ENCODE measurements around the gene JUND.

Gene JUND

DNA sequence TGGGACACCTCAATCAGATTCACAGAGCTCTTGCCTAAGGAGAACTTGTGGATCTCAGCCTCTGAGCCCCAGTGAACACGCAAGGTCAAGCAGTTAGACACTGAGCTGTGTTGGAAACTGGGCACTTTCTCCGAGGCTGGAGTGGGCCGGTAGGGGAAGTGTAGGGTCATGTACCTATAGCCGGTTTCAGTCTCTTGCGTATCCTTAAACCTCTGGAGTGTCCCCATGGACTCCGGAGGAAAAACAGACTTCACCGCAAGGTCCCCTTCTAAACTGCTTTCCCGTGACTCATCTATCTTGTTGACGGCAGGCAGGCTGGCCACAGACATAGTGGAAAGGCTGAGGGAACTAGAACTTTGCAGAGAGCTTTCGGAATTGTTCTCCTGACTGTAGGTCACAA is 18.5 kb downstream of the JUND start:
- Histone ChIP-seq H3K4me3 (ENCODE audit: low read depth in 1 of 2, low read length in 2 of 2) (no peak overlapping the region), H3K4me1 (ENCODE audit: control insufficient read depth in 1 of 2, insufficient read depth in 2 of 2, low read length in 2 of 2) (no peaks in the 10 kb centered on the region), H3K9me3 (ENCODE audit: control insufficient read depth in 1 of 2, low read length in 2 of 2) (no peaks in the 10 kb centered on the region), H3K36me3 (ENCODE audit: control insufficient read depth in 1 of 2, insufficient read depth in 2 of 2, low read length in 2 of 2) (peaks cover 9 to 44% of the 10 kb centered on the region in 2 donors), H3K27ac (ENCODE audit: low read length) (no peak overlapping the region), H3K27me3 (ENCODE audit: low read depth, low read length) (no peaks in the 10 kb centered on the region)

DNA sequence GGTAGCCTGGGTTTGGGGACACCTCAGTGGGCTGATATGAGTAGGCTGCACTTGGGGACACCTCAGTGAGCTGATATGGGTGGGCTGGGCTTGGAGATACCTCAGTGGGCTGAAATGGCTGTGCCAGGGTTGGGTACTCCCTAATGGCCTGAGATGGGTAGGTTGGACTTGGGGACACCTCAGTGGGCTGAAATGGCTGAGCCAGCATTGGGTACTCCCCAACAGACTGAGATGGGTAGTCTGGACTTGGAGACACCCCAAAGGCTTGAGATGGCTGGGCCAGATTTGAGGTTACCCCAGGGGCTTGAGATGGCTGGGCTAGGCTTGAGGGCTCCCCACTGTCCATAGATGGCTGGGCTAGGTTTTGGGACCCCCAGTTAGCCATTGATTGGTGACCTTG is 19.3 kb downstream of the JUND start:
- Histone ChIP-seq H3K27ac (ENCODE audit: low read length) (no peak overlapping the region), H3K36me3 (ENCODE audit: control insufficient read depth in 1 of 2, insufficient read depth in 2 of 2, low read length in 2 of 2) (peaks cover 9 to 46% of the 10 kb centered on the region in 2 donors), H3K4me3 (ENCODE audit: low read depth in 1 of 2, low read length in 2 of 2) (no peak overlapping the region), H3K27me3 (ENCODE audit: low read depth, low read length) (no peaks in the 10 kb centered on the region), H3K4me1 (ENCODE audit: control insufficient read depth in 1 of 2, insufficient read depth in 2 of 2, low read length in 2 of 2) (no peaks in the 10 kb centered on the region), H3K9me3 (ENCODE audit: control insufficient read depth in 1 of 2, low read length in 2 of 2) (no peaks in the 10 kb centered on the region)

DNA sequence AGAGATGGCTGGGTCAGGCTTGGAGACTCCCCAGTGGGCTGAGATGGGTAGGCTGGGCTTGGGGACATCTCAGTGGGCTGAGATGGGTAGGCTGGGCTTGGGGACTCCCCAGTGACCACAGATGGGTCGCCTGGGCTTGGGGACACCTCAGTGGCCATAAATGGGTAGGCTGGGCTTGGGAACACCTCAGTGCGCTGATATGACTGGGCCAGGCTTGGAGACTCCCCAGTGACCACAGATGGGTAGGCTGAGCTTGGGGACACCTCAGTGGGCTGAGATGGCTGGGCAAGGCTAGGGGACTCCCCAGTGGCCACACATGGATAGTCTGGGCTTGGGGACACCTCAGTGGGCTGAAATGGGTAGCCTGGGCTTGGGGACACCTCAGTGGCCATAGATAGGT is 19.9 kb downstream of the JUND start:
- no peak overlapping the region for H3K4me3 ChIP-seq (ENCODE audit: low read depth in 1 of 2, low read length in 2 of 2)

DNA sequence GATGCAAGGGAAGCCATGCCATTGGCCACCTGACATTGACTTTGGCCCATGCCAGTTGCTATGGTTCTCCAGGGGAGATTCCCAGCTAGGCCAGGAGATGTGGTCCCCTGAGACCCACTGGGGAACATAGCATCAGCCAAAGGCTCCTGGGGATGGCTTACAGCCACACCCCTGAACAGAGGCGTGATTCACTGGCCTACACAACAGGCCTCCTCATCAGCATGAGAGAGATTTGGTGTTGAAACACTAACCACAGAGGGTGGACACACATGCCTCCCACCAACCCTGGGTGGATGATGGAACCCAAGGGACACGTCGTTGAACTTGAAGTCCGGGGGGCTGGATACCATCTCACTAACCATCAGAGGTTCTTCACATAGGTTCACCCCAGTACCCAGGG is 21.5 kb downstream of the JUND start:
- H3K27me3 ChIP-seq (ENCODE audit: low read depth, low read length), result no peaks in the 10 kb centered on the region
- H3K4me3 ChIP-seq (ENCODE audit: low read depth in 1 of 2, low read length in 2 of 2), result no peak overlapping the region
- no peaks in the 10 kb centered on the region for H3K9me3 ChIP-seq (ENCODE audit: control insufficient read depth in 1 of 2, low read length in 2 of 2)
- no peaks in the 10 kb centered on the region for H3K4me1 ChIP-seq (ENCODE audit: control insufficient read depth in 1 of 2, insufficient read depth in 2 of 2, low read length in 2 of 2)
- peaks cover 0 to 29% of the 10 kb centered on the region in 2 donors for H3K36me3 ChIP-seq (ENCODE audit: control insufficient read depth in 1 of 2, insufficient read depth in 2 of 2, low read length in 2 of 2)
- no peak overlapping the region for H3K27ac ChIP-seq (ENCODE audit: low read length)

More for the DNA sequence above, 19.9 kb downstream of the JUND start:
- no peaks in the 10 kb centered on the region for H3K4me1 ChIP-seq (ENCODE audit: control insufficient read depth in 1 of 2, insufficient read depth in 2 of 2, low read length in 2 of 2)
- peaks cover 9 to 45% of the 10 kb centered on the region in 2 donors for H3K36me3 ChIP-seq (ENCODE audit: control insufficient read depth in 1 of 2, insufficient read depth in 2 of 2, low read length in 2 of 2)
- H3K27ac ChIP-seq (ENCODE audit: low read length), result no peak overlapping the region
- no peaks in the 10 kb centered on the region for H3K9me3 ChIP-seq (ENCODE audit: control insufficient read depth in 1 of 2, low read length in 2 of 2)
- no peaks in the 10 kb centered on the region for H3K27me3 ChIP-seq (ENCODE audit: low read depth, low read length)

DNA sequence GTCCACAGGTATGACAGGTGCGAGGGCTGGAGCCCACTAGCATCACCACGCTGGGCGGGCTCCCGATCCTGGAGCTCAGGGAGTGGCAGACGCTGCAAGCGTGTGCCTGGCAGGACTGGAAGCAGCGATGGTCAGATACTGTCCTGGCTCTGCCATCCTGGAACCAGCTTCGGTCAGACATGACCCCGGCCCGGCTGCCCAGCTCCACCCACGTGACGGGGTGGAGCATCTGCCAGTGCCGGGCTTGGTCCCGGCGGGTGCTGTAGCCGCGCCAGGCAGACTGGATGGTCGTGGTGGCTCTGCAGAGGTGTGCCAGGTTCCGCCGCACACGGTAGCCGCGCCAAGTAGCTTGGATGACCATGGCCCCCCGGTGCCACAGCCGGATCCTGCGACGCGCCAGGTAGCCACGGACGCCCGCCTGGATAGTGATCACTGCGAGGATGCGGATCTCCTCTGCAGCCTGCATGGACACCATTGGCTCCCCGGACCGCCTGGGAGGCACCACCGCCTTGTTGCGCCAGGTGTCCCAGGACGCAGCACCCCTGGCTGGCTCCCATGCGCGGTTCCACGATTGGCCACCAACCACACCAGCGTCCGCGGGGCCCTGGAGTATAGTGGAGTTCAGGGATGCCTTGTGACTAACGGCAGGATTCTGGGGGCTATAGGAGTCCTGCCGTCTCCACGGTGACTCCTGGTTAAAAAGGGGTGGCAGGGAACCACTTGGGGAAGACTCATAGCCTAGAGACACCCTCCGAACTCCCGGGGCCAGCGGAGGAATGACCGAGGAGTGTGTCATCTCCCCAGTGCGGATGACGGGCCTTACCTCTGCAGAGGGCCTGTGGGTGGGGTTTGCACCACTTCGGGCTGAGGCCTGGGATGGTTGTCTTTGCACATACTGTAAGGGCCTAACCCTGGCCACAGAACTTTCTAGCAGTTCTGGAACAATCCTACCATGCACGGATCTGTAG is 23.6 kb downstream of the JUND start:
- Histone ChIP-seq H3K27me3 (ENCODE audit: low read depth, low read length) (no peaks in the 10 kb centered on the region), H3K36me3 (ENCODE audit: control insufficient read depth in 1 of 2, insufficient read depth in 2 of 2, low read length in 2 of 2) (peaks cover 0 to 14% of the 10 kb centered on the region in 2 donors), H3K4me3 (ENCODE audit: low read depth in 1 of 2, low read length in 2 of 2) (no peak overlapping the region), H3K27ac (ENCODE audit: low read length) (no peak overlapping the region), H3K4me1 (ENCODE audit: control insufficient read depth in 1 of 2, insufficient read depth in 2 of 2, low read length in 2 of 2) (no peaks in the 10 kb centered on the region), H3K9me3 (ENCODE audit: control insufficient read depth in 1 of 2, low read length in 2 of 2) (no peaks in the 10 kb centered on the region)

DNA sequence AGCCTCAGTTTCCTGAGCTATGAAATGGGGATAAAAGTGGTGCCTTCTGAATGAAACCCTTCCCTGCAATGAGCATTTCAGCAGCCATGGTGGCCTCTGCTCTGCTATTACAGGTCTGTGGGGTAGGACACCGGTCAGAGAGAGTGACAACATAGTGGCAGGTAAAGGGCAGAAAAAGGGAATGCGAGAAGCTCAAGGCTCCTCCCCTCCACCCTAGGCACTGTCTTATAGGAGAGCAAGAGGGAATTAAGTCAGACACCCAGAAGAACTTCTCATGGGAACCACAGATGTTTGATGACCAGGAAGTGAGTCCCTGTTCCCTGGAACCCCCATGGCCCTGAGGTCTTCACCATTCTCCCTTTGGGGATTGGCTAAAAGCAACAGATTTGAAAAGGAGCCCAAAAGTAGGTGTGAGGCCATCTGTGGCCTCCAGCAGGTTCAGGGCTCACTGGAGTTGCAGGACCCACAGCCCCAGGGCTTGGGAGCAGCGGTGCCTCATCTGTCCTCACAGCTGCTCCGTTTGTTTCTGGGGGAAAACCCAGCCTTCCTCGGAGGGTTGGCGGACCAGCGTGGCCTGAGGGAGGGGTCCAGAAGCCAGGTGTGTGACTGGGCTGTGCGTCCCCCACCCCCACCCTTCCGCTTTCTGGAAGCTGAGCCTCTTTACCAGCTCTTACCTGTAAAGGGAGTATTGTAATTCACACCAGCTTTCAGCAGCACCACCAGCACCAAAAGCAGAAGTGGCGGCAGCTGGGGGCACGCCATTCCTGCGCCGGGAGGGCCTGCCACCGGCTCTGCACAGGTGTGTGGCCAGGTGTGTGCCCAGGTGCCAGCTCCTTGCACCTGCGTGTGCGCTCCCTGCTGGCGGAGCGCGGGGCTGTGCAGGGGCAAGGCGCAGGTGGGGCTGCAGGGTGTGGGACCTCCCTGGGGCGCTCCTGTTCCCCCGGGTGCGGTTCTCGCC is 26.6 kb downstream of the JUND start:
- Histone ChIP-seq H3K27ac (ENCODE audit: low read length) (peak overlapping the region; percentile 7), H3K9me3 (ENCODE audit: control insufficient read depth in 1 of 2, low read length in 2 of 2) (peaks cover 0 to 3% of the 10 kb centered on the region in 2 donors), H3K4me3 (ENCODE audit: low read depth in 1 of 2, low read length in 2 of 2) (peak overlapping the region in 1 of 2 donors; percentile 11), H3K36me3 (ENCODE audit: control insufficient read depth in 1 of 2, insufficient read depth in 2 of 2, low read length in 2 of 2) (peaks cover 0 to 14% of the 10 kb centered on the region in 2 donors), H3K4me1 (ENCODE audit: control insufficient read depth in 1 of 2, insufficient read depth in 2 of 2, low read length in 2 of 2) (no peaks in the 10 kb centered on the region), H3K27me3 (ENCODE audit: low read depth, low read length) (no peaks in the 10 kb centered on the region)

DNA sequence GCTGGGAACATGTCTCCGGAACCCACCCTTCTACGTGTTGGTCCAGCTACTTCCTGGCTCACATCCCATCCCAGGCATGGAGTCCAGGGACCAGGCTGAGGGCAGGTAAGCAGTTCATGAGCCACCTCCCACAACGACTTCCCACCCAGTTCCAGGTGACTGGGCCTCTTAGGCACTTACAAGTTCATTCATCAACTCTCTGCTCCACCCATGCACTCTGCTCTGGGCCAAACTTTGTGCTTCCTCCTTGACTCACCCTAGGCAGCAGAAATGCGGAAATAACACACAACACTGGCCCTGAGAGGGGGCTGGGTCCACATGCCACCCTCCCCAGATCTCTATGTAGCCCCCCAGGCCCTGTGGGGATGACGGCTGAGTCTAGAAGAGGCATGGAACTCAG is 27.7 kb downstream of the JUND start:
- Histone ChIP-seq H3K27me3 (ENCODE audit: low read depth, low read length) (no peaks in the 10 kb centered on the region), H3K9me3 (ENCODE audit: control insufficient read depth in 1 of 2, low read length in 2 of 2) (peaks cover 0 to 3% of the 10 kb centered on the region in 2 donors), H3K4me1 (ENCODE audit: control insufficient read depth in 1 of 2, insufficient read depth in 2 of 2, low read length in 2 of 2) (no peaks in the 10 kb centered on the region), H3K27ac (ENCODE audit: low read length) (peak overlapping the region; percentile 7), H3K4me3 (ENCODE audit: low read depth in 1 of 2, low read length in 2 of 2) (no peak overlapping the region), H3K36me3 (ENCODE audit: control insufficient read depth in 1 of 2, insufficient read depth in 2 of 2, low read length in 2 of 2) (peaks cover 0 to 14% of the 10 kb centered on the region in 2 donors)

DNA sequence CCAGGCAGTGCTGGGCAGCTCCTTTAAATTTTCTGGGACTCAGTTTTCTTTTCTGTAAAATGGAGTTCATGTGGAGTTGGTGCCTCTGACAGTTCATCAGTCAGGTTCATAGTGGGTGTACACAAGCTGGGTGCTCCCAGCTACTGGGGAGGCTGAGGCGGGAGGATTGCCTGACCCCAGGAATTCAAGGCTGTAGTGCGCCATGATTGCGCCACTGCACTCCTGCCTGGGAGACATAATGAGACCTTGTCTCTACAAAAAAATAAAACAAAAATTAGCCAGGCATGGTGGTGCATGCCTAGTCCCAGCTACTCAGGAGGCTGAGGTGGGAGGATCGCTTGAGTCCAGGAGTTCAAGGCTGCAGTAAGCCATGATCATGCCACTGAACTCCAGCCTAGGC is 28.3 kb downstream of the JUND start:
- Histone ChIP-seq H3K27ac (ENCODE audit: low read length) (no peak overlapping the region), H3K4me1 (ENCODE audit: control insufficient read depth in 1 of 2, insufficient read depth in 2 of 2, low read length in 2 of 2) (peaks cover 0 to under 1% of the 10 kb centered on the region in 2 donors), H3K36me3 (ENCODE audit: control insufficient read depth in 1 of 2, insufficient read depth in 2 of 2, low read length in 2 of 2) (peaks cover 0 to 14% of the 10 kb centered on the region in 2 donors), H3K27me3 (ENCODE audit: low read depth, low read length) (no peaks in the 10 kb centered on the region), H3K4me3 (ENCODE audit: low read depth in 1 of 2, low read length in 2 of 2) (no peak overlapping the region), H3K9me3 (ENCODE audit: control insufficient read depth in 1 of 2, low read length in 2 of 2) (peaks cover 0 to 3% of the 10 kb centered on the region in 2 donors)

DNA sequence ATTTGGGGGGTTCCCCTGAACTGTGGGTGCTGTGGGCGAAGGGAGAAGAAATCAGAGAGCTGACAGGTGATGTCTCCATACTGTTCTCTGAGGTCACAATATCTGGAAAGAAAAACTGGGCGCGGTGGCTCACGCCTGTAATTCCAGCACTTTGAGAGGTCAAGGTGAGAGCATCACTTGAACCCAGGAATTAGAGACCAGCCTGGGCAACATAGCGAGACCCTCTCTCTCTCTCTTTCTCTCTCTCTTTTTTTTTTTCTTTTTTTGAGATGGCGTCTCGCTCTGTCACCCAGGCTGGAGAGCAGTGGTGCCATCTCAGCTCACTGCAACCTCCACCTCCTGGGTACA is 29.1 kb downstream of the JUND start:
- no peaks in the 10 kb centered on the region for H3K27me3 ChIP-seq (ENCODE audit: low read depth, low read length)
- peaks cover 0 to 7% of the 10 kb centered on the region in 2 donors for H3K36me3 ChIP-seq (ENCODE audit: control insufficient read depth in 1 of 2, insufficient read depth in 2 of 2, low read length in 2 of 2)
- peaks cover 0 to 3% of the 10 kb centered on the region in 2 donors for H3K4me1 ChIP-seq (ENCODE audit: control insufficient read depth in 1 of 2, insufficient read depth in 2 of 2, low read length in 2 of 2)
- peaks cover 0 to 3% of the 10 kb centered on the region in 2 donors for H3K9me3 ChIP-seq (ENCODE audit: control insufficient read depth in 1 of 2, low read length in 2 of 2)
- no peak overlapping the region for H3K27ac ChIP-seq (ENCODE audit: low read length)
- H3K4me3 ChIP-seq (ENCODE audit: low read depth in 1 of 2, low read length in 2 of 2), result no peak overlapping the region

DNA sequence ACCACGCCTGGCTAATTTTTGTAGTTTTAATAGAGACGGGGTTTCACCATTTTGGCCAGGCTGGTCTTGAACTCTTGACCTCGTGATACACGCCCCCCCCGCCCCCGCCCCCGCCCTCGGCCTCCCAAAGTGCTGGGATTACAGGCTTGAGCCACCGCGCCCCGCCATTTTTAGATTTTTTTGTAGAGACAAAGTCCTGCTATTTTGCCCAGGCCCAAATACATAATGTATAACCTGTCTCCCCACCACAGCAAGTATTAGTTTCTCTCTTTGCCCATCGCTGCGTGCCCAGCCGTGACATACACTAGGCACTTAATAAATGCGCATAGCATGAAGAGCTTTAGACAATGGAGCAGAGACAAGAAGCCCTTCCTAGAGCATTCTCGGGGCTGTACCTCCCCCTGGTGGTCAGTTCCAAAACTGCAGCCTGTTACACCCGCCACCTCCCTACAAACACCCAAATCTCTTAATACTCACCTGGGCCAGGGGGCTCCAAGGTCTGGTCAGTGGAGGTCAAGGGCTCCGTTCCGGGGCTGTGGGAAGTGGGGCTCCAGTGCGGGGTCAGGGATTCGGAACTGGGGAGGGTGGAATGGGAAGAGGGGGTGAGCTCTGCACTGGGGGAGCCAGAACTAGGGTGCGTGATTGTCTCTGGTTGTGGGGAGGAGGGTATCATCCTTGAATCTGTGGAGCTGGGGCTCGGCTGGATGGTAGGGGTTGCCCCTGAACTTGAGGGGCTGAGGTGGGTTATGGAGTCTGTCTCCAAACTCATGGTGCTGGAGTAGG is 29.6 kb downstream of the JUND start:
- Histone ChIP-seq H3K4me3 (ENCODE audit: low read depth in 1 of 2, low read length in 2 of 2) (no peak overlapping the region), H3K27ac (ENCODE audit: low read length) (no peak overlapping the region), H3K4me1 (ENCODE audit: control insufficient read depth in 1 of 2, insufficient read depth in 2 of 2, low read length in 2 of 2) (peaks cover 0 to 3% of the 10 kb centered on the region in 2 donors), H3K9me3 (ENCODE audit: control insufficient read depth in 1 of 2, low read length in 2 of 2) (peaks cover 0 to 3% of the 10 kb centered on the region in 2 donors), H3K36me3 (ENCODE audit: control insufficient read depth in 1 of 2, insufficient read depth in 2 of 2, low read length in 2 of 2) (peaks cover 0 to 2% of the 10 kb centered on the region in 2 donors), H3K27me3 (ENCODE audit: low read depth, low read length) (no peaks in the 10 kb centered on the region)
